SJSA1 (cell line): ENCODE data around the gene CEACAM7. TPM values are rescaled to one million over a fixed set of nuclear protein-coding genes. Genes with fewer than 3 reads are reported as not detected.

Experiments used
- total RNA-seq: library from RNA; depleted of rRNA; stranded (reverse); fragments of >200 nt; shearing (Covaris generic); gene quantifications from 2 replicates; pipeline ENCODE4 v1.2.3, GENCODE V29; 2014; rRNA removed

CEACAM7 gene
- total RNA-seq, 1 experiment from 2014 or later = not detected

Other genes with a start within 250 kb of the CEACAM7 start
- 57.8 and 85.5 TPM in 2 replicates for gene DMAC2, start 248.4 kb downstream of the CEACAM7 start, total RNA-seq
- gene ERICH4, start 245.1 kb downstream of the CEACAM7 start, total RNA-seq = not detected in 2 replicates
- not detected in 2 replicates for gene CEACAM21, start 112.1 kb downstream of the CEACAM7 start, total RNA-seq
- not detected in 2 replicates for gene CEACAM4, start 61.2 kb downstream of the CEACAM7 start, total RNA-seq
- gene CEACAM5, start 20.4 kb upstream of the CEACAM7 start, total RNA-seq = not detected in 2 replicates
- not detected in 2 replicates for gene CEACAM6, start 67.3 kb upstream of the CEACAM7 start, total RNA-seq
- gene CEACAM3, start 108.3 kb upstream of the CEACAM7 start, total RNA-seq = not detected in 2 replicates
- not detected in 2 replicates for gene LYPD4, start 156.4 kb upstream of the CEACAM7 start, total RNA-seq
- not detected in 2 replicates for gene DMRTC2, start 156.8 kb upstream of the CEACAM7 start, total RNA-seq
- gene RPS19, start 172.0 kb upstream of the CEACAM7 start, total RNA-seq = 1,363 and 2,314 TPM in 2 replicates
- 0.24 and 0.69 TPM in 2 replicates for gene CD79A, start 189.0 kb upstream of the CEACAM7 start, total RNA-seq
- gene ARHGEF1, start 194.9 kb upstream of the CEACAM7 start, total RNA-seq = 44.5 and 44.9 TPM in 2 replicates
- not detected in 2 replicates for gene ERFL, start 240.2 kb upstream of the CEACAM7 start, total RNA-seq